Measurements from ENCODE around the gene SYNGAP1. TPM values are rescaled to one million over a fixed set of nuclear protein-coding genes. Genes with fewer than 3 reads are reported as not detected.
A peak's percentile ranks its signal among the peaks of the same experiment; 100 is the strongest.

The SYNGAP1 gene
- total and polyA plus RNA-seq, 9 of the 15 experiments (the other 6 are each of a cell fraction or from before 2014, with no cell fraction given): 0.01 to 22.8 (median 3.2) TPM

DNA sequence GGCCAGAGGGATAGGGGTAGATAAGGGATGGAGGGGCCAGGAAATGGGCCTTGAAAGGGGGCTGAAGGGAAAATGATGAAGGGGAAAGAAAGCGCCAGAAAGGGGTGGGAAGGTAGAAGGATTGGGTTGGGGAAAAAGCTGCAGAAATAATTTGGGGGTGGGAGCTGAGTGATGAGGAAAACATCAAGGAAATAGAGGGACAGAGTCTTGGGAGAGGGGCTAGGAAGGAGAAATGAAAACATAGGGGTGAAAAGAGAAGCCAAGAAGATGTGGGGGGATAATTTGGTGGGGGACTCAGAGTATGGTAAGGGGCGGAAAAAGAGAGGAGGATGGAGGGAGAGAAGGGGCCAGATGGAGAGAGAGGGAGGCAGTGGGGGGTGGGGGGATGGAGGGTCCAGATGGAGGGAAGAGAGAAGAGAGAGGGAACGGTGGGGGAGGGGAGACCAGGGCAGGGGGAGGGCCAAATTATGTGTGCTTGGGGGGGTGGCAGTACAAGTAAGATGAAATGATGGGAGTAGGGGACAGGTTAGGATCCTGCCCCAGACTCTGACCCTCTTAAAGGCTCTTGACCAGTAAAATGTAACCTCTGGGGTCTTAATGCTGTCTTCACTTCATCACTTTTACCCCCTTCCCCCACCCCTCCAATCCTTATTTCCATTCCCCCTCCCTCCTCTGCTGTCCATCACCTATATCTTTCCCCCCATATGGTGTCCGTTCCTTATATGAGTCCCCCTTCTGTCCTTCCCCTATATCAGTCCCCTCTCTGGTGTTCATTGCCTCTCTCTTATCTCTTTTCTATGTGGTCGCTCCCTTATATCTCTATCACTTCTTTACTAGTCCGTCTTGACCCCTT, 852 bp downstream of the SYNGAP1 start (continued):
- TF ChIP-seq, protein P1, sequence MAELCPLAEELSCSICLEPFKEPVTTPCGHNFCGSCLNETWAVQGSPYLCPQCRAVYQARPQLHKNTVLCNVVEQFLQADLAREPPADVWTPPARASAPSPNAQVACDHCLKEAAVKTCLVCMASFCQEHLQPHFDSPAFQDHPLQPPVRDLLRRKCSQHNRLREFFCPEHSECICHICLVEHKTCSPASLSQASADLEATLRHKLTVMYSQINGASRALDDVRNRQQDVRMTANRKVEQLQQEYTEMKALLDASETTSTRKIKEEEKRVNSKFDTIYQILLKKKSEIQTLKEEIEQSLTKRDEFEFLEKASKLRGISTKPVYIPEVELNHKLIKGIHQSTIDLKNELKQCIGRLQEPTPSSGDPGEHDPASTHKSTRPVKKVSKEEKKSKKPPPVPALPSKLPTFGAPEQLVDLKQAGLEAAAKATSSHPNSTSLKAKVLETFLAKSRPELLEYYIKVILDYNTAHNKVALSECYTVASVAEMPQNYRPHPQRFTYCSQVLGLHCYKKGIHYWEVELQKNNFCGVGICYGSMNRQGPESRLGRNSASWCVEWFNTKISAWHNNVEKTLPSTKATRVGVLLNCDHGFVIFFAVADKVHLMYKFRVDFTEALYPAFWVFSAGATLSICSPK (IDR thresholded peaks at IDR 0.05; ENCODE audit: borderline replicate concordance): 0 out of 2 replicates have a peak, but pooled peaks have one; percentile 50
- TF ChIP-seq, protein P2, sequence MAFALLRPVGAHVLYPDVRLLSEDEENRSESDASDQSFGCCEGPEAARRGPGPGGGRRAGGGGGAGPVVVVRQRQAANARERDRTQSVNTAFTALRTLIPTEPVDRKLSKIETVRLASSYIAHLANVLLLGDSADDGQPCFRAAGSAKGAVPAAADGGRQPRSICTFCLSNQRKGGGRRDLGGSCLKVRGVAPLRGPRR (CRISPR knock-in tag; IDR thresholded peaks at IDR 0.05): no peak
- no peak for TF ChIP-seq PML (IDR thresholded peaks at IDR 0.05; ENCODE audit: low read length)
- TF ChIP-seq EHMT2 (IDR thresholded peaks at IDR 0.05): peak; percentile 95
- no peak for TF ChIP-seq ZNF354B (CRISPR knock-in tag; IDR thresholded peaks at IDR 0.05)
- peak; percentile 45; the same call in 1 of the 2 replicates for TF ChIP-seq NFRKB (IDR thresholded peaks at IDR 0.05; ENCODE audit: low read depth)
- TF ChIP-seq ZNF699 (CRISPR knock-in tag; IDR thresholded peaks at IDR 0.05; ENCODE audit: insufficient replicate concordance): no peak
- TF ChIP-seq, protein P3, sequence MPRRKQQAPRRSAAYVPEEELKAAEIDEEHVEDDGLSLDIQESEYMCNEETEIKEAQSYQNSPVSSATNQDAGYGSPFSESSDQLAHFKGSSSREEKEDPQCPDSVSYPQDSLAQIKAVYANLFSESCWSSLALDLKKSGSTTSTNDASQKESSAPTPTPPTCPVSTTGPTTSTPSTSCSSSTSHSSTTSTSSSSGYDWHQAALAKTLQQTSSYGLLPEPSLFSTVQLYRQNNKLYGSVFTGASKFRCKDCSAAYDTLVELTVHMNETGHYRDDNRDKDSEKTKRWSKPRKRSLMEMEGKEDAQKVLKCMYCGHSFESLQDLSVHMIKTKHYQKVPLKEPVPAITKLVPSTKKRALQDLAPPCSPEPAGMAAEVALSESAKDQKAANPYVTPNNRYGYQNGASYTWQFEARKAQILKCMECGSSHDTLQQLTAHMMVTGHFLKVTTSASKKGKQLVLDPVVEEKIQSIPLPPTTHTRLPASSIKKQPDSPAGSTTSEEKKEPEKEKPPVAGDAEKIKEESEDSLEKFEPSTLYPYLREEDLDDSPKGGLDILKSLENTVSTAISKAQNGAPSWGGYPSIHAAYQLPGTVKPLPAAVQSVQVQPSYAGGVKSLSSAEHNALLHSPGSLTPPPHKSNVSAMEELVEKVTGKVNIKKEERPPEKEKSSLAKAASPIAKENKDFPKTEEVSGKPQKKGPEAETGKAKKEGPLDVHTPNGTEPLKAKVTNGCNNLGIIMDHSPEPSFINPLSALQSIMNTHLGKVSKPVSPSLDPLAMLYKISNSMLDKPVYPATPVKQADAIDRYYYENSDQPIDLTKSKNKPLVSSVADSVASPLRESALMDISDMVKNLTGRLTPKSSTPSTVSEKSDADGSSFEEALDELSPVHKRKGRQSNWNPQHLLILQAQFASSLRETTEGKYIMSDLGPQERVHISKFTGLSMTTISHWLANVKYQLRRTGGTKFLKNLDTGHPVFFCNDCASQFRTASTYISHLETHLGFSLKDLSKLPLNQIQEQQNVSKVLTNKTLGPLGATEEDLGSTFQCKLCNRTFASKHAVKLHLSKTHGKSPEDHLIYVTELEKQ (CRISPR knock-in tag; IDR thresholded peaks at IDR 0.05): no peak
- TF ChIP-seq HNRNPH1 (optimal IDR thresholded peaks at IDR 0.05; ENCODE audit: low read depth, low read length): no peak
- no peak for TF ChIP-seq RBM15 (IDR thresholded peaks at IDR 0.05; ENCODE audit: insufficient read depth, low read length)
- TF ChIP-seq, protein P4, sequence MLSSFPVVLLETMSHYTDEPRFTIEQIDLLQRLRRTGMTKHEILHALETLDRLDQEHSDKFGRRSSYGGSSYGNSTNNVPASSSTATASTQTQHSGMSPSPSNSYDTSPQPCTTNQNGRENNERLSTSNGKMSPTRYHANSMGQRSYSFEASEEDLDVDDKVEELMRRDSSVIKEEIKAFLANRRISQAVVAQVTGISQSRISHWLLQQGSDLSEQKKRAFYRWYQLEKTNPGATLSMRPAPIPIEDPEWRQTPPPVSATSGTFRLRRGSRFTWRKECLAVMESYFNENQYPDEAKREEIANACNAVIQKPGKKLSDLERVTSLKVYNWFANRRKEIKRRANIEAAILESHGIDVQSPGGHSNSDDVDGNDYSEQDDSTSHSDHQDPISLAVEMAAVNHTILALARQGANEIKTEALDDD (IDR thresholded peaks at IDR 0.05): 0 out of 2 replicates have a peak, but pooled peaks have one; percentile 39
- TF ChIP-seq ZKSCAN8 (CRISPR knock-in tag; IDR thresholded peaks at IDR 0.05): no peak
- TF ChIP-seq, protein P5, sequence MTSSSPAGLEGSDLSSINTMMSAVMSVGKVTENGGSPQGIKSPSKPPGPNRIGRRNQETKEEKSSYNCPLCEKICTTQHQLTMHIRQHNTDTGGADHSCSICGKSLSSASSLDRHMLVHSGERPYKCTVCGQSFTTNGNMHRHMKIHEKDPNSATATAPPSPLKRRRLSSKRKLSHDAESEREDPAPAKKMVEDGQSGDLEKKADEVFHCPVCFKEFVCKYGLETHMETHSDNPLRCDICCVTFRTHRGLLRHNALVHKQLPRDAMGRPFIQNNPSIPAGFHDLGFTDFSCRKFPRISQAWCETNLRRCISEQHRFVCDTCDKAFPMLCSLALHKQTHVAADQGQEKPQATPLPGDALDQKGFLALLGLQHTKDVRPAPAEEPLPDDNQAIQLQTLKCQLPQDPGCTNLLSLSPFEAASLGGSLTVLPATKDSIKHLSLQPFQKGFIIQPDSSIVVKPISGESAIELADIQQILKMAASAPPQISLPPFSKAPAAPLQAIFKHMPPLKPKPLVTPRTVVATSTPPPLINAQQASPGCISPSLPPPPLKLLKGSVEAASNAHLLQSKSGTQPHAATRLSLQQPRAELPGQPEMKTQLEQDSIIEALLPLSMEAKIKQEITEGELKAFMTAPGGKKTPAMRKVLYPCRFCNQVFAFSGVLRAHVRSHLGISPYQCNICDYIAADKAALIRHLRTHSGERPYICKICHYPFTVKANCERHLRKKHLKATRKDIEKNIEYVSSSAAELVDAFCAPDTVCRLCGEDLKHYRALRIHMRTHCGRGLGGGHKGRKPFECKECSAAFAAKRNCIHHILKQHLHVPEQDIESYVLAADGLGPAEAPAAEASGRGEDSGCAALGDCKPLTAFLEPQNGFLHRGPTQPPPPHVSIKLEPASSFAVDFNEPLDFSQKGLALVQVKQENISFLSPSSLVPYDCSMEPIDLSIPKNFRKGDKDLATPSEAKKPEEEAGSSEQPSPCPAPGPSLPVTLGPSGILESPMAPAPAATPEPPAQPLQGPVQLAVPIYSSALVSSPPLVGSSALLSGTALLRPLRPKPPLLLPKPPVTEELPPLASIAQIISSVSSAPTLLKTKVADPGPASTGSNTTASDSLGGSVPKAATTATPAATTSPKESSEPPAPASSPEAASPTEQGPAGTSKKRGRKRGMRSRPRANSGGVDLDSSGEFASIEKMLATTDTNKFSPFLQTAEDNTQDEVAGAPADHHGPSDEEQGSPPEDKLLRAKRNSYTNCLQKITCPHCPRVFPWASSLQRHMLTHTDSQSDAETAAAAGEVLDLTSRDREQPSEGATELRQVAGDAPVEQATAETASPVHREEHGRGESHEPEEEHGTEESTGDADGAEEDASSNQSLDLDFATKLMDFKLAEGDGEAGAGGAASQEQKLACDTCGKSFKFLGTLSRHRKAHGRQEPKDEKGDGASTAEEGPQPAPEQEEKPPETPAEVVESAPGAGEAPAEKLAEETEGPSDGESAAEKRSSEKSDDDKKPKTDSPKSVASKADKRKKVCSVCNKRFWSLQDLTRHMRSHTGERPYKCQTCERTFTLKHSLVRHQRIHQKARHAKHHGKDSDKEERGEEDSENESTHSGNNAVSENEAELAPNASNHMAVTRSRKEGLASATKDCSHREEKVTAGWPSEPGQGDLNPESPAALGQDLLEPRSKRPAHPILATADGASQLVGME (CRISPR knock-in tag; IDR thresholded peaks at IDR 0.05): no peak
- no peak for TF ChIP-seq BRCA1 (IDR thresholded peaks at IDR 0.05)
- TF ChIP-seq BRCA1 (CRISPR knock-in tag; IDR thresholded peaks at IDR 0.05): no peak
